ENCODE data around the gene RSF1. TPM values are rescaled to one million over a fixed set of nuclear protein-coding genes. Genes with fewer than 3 reads are reported as not detected.
"Not testable (repeated sequence)": the region's sequence is repeated elsewhere in the genome, so short reads cannot be mapped to it uniquely, and the experiment has no call there.

The RSF1 gene
- 10 to 100 TPM; 42.2 to 60.7 (median 46.6) TPM for total RNA-seq

GRCh38 chr11:77820565-77821348 lies at the start of gene RSF1, which contains the start of gene AAMDC:
RSF1 (minus strand) TSS chr11:77820722; CDS start chr11:77820714, 8 bp downstream.
AAMDC (plus strand) TSS chr11:77821144; CDS start chr11:77842497, 21,353 bp downstream.
- peak; percentile 98 for DNase-seq (ENCODE audit: low spot score)
- no peak for TF ChIP-seq CTCF (IDR thresholded peaks at IDR 0.05)
- peak; percentile 95 for ATAC-seq (ENCODE audit: low FRiP score)

- DNase-seq (ENCODE audit: low spot score) = no peak
Measured at GRCh38 chr11:77868744-77869143, 48.2 kb upstream of the RSF1 start.

GRCh38 chr11:77866336-77866735 lies 45.8 kb upstream of the RSF1 start:
- TF ChIP-seq CTCF (IDR thresholded peaks at IDR 0.05) = no peak
- no peak for DNase-seq (ENCODE audit: low spot score)
- no peak for ATAC-seq (ENCODE audit: low FRiP score)

More at GRCh38 chr11:77868744-77869143, 48.2 kb upstream of the RSF1 start:
- no peak for ATAC-seq (ENCODE audit: low FRiP score)
- no peak for TF ChIP-seq CTCF (IDR thresholded peaks at IDR 0.05)

- ATAC-seq (ENCODE audit: low FRiP score) = peak; percentile 48
- no peak for DNase-seq (ENCODE audit: low spot score)
- TF ChIP-seq CTCF (IDR thresholded peaks at IDR 0.05) = no peak
Measured at GRCh38 chr11:77865805-77866204, 45.3 kb upstream of the RSF1 start.

GRCh38 chr11:77861444-77861843 lies 40.9 kb upstream of the RSF1 start:
- not testable (repeated sequence) for ATAC-seq (ENCODE audit: low FRiP score); DNase-seq (ENCODE audit: low spot score)

GRCh38 chr11:77857906-77858457 lies 37.5 kb upstream of the RSF1 start:
- not testable (repeated sequence) for DNase-seq (ENCODE audit: low spot score); ATAC-seq (ENCODE audit: low FRiP score)

GRCh38 chr11:77854838-77855237 lies 34.3 kb upstream of the RSF1 start:
- DNase-seq (ENCODE audit: low spot score) (no peak), ATAC-seq (ENCODE audit: low FRiP score) (no peak)
- TF ChIP-seq CTCF (IDR thresholded peaks at IDR 0.05) = no peak

GRCh38 chr11:77851503-77851902 lies 31.0 kb upstream of the RSF1 start:
- DNase-seq (ENCODE audit: low spot score) = no peak
- no peak for TF ChIP-seq CTCF (IDR thresholded peaks at IDR 0.05)
- no peak for ATAC-seq (ENCODE audit: low FRiP score)

- ATAC-seq (ENCODE audit: low FRiP score); DNase-seq (ENCODE audit: low spot score): not testable (repeated sequence)
Measured at GRCh38 chr11:77843700-77844099, 23.2 kb upstream of the RSF1 start.
